NCI-H226 (cell line): ENCODE measurements around the gene TUBG2.

Experiments used
- DNase-seq: peaks from one replicate; pipeline ENCODE4 v3.0.0-alpha.2; 2015

Gene TUBG2

DNA sequence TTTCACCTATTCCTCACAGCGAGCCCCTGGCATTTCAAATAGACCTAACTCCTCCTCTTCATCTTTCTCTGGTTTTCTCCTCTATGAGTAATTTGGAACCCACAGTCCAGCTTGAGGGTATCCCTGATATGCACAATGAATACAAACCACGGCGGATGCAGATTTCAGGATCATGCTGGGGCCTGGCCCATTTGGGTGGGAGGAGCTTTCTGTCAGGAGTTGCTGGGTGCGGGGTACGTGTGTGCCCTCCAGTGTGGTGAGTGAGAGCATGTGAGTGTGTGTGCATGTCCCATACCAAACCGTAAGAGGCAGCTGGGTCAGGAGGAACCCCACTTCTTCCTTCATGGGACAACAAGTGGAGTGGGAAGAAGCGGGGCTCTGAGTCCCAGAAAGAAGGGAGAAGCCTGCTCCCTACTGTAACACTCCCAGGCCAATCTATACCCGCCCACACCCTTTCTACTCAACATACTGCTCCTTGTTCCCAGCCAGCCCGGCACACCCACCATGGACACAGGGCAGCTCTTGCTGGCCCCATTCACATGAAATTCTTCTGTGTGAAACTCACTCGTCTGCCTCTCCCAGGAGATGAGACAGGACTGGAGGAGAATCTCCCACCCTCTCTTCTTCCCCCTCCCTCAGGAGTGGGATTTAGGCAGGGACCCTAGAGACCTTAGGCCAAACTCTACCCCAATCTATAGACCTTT, 41.7 kb downstream of the TUBG2 start:
- no peak for DNase-seq

DNA sequence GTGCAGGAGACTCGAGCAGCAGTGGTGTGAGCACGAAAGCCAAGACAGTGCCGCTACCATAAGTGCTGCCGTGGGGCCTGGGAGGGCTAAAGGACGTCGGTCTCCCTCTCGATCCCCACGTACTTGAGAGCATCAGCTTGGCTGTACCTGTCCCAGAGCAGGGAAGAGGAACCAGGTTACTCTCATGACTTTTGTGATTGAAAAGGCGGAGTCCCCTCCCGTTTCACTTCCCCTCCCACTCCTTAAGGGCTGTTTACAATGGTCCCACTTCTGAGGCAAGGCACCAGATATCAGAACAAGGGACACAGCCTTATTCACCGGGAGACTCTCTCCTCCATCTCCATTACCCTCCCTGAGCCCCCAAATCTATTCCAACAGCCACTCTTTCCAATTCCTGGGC, 43.4 kb downstream of the TUBG2 start:
- no peak for DNase-seq

DNA sequence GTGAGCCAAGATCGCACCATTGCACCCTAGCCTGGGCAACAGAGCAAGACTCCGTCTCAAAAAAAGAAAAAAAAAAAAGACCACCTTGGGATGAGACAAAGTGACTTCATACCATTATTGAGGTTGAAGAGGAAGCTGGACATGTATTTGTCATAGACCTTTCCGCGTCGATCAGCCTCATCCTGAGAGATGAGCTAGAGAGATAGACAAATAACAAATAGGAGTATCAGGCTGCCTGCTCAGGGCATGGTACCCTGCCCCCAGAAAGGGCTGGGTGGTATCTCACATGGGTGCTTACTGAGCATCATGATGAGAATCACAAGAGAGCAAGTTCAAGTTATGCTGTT, 45.4 kb downstream of the TUBG2 start:
- no peak for DNase-seq

DNA sequence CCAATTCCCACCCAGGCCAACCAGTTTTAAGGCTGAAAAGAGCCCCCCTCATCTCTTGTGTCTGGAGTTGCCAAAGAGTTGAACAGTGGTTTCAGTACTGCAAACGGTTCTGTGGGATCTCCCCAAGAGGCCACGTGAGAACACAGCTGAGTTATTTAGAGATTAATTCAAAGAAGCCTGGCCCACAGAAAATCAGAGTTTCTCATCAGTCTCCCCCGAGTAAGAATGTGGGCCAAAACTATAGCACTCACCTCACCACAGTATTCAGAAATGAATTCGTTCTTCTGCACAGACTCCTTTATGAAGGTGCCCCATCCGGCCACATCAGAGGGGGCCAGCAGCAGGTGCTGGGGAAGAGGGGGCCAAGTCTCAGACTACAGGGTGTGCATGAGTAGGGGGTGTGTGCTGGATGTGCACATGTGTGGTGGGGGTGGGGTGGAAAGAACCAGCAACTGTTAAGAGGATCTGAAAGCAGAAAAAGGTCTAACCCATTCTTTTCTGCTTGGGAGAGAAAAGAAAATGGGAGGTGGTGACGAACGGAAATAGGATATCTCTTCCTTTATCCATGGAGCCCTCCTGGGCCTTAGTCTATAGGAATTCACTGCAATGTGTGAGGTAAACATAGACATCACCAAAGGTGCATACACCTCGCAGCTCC, 45.9 kb downstream of the TUBG2 start:
- no peak for DNase-seq

DNA sequence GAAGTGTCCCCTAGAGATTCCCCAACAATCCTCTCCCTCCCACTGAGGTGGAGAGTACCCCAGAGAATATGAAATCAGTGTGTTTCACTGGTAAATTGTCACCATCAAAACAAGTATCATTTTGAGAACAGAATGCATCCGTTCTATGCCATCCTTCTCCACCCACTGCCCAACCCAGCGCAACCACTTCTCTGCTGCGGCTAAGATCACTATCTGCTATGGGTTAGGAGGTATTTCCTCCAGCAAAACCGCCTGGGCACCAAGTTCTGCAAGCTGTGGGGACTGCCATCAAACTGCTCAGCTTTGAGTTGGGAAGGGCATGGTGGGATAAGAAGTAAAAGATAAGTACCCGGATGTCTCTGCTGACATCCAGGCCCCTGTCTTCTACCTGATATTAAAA, 47.6 kb downstream of the TUBG2 start:
- no peak for DNase-seq

DNA sequence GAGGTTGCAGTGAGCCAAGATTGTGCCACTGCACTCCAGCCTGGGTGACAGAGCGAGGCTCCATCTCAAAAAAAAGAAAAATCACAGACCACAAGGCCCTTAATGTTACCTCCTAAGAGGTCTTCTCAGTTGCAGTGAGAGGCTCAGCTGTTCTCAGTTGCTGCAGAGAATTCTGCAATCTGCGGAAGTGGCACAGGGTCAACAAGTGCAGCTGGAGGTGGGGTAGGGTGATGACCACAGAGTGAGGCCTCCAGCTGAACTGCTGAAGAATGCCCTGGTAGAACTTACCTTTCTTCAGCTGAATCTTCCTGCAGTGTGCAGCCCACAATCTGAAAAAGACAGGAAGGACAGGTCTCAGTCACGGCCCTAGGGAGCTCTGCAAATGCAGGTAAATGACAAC, 49.5 kb downstream of the TUBG2 start:
- no peak for DNase-seq

DNA sequence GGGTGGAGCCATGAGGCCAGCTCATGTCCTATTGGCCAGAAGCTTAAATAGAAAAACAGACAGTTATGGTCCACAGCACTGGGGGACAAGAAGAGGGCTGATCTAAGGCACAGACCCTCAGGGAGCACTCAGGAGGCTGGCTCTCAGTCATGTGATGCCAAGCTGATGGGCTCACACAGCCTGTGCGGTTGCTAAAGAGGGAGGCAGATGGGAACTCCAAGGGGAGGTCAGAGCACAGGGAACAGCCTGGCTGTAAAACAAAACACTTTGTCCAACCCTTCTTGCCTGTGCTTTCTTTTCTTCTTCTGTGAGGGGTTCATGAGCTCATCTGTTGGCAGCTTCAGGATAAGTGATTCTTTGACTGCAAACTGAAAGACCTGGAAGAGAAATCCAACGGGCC, 50.5 kb downstream of the TUBG2 start:
- DNase-seq, result no peak
